Adrenal gland (tissue), 12 donors: ENCODE results near the gene RTTN. TPM values are rescaled to one million over a fixed set of nuclear protein-coding genes. Genes with fewer than 3 reads are reported as not detected.

Experiments used
- DNase-seq, 7 donors: peaks; one replicate each; pipeline ENCODE4 v3.0.0-alpha.2; 2019 to 2020
- H3K27ac ChIP-seq, 5 donors: fragments of 200-600 bp; sonication (generic) in 4 of 5; 1 replicate in 3 of 5; 2 replicates in 2 of 5; pipeline versions ENCODE4 v1.5.1 to v1.8.0; 2016 to 2020; ENCODE audit warnings: mild to moderate bottlenecking in 1 of 5
- H3K27me3 ChIP-seq: fragments of 200-600 bp; 2 replicates; pipeline ENCODE4 v1.8.0; 2021
- H3K36me3 ChIP-seq, 2 donors: fragments of 200-600 bp; replicated peaks in 1 of 2; 1 replicate in 1 of 2; 2 replicates in 1 of 2; pipeline versions ENCODE4 v1.5.1 to v1.8.0; 2018 to 2022
- H3K4me1 ChIP-seq, 2 donors: fragments of 200-600 bp; replicated peaks in 1 of 2; 1 replicate in 1 of 2; 2 replicates in 1 of 2; pipeline versions ENCODE4 v1.5.1 to v1.8.0; 2018 to 2021
- H3K4me3 ChIP-seq, 4 donors: fragments of 200-600 bp; sonication (generic) in 3 of 4; one replicate each; pipeline ENCODE4 v1.5.1; 2016 to 2018
- H3K9me3 ChIP-seq, 3 donors: fragments of 200-600 bp; sonication (generic) in 1 of 3; replicated peaks in 1 of 3; 1 replicate in 2 of 3; 2 replicates in 1 of 3; pipeline versions ENCODE4 v1.5.1 to v1.8.0; 2016 to 2021
- CTCF ChIP-seq, 6 experiments: fragments of 450-650 bp in 4 of 6; fragments of 200-600 bp in 2 of 6; sonication (generic) in 1 of 6; IDR thresholded peaks; 1 replicate in 5 of 6; 2 replicates in 1 of 6; pipeline versions ENCODE4 v1.5.1 to v1.8.0; 2016 to 2021; ENCODE audit warnings: antibody characterized with exemption in 6 of 6, mild to moderate bottlenecking in 2 of 6, moderate library complexity in 1 of 6
- POLR2A ChIP-seq, 2 donors: fragments of 450-650 bp; IDR thresholded peaks; one replicate each; pipeline ENCODE4 v1.6.1; 2017; ENCODE audit warnings: antibody characterized with exemption in 2 of 2, mild to moderate bottlenecking in 2 of 2, moderate library complexity in 1 of 2
- WGBS, 4 donors: extraction: QIAGEN DNeasy Blood & Tissue Kit in 2 of 4; methylation state at CpG; one replicate each; pipeline versions ENCODE4 v1.1.5 to v1.1.7; 2013 to 2017; 5-methylcytosine and 5-hydroxymethylcytosine counted together
- intact Hi-C, 2 donors: fragments of 100-400 bp; cut with DNase I; formaldehyde crosslinking; loops; one replicate each; pipeline versions ENCODE4 v1.14.1 to v1.15.0; 2022 to 2023
- polyA plus RNA-seq, 3 donors: library from polyadenylated mRNA; stranded (reverse); fragments of 200-250 nt in 2 of 3; fragments of 350-450 nt in 1 of 3; fragmentation: Illumina TruSeq in 1 of 3; extraction: RNeasy Lipid Tissue Mini Kit (QIAGEN cat#74804) in 1 of 3; gene quantifications; one replicate each; pipeline ENCODE4 v1.2.3, GENCODE V29; 2013 to 2014
- total RNA-seq, 9 donors: library from RNA; depleted of rRNA in 4 of 9; stranded (reverse); fragments of >200 nt in 4 of 9; fragments of 120-200 nt in 1 of 9; fragmentation: NEBNext Ultra II Directional in 1 of 9; extraction: Animal tissue kit (Norgen Biotek cat#: 25700) in 1 of 9; gene quantifications; one replicate each; pipeline versions ENCODE4 v1.1.0 to v1.2.4, GENCODE V29; 2013 to 2023
- donor health status: healthy with polysubstance abuse.
- donor health status: Bipolar disorder and iron deficiency.
- donor health status: DM: yes; HTN: yes; CAD: no.
- donor health status: DM: no; HTN: no; CAD: no.
- donor health status: DM: no; HTN: no; CAD: no.
- donor health status: DM: yes; HTN: yes; CAD: no.

Gene RTTN
- total and polyA plus RNA-seq, 12 donors, result 4.0 to 22.5 (median 7.5) TPM

GRCh38 chr18:70028734-70029133, 176.8 kb downstream of the RTTN start:
- no peaks in the 10 kb centered on the region for H3K9me3 ChIP-seq
- DNase-seq, result no peak
- no peaks in the 10 kb centered on the region for H3K36me3 ChIP-seq
- TF ChIP-seq POLR2A (IDR thresholded peaks at IDR 0.05), result no peak
- no peak for TF ChIP-seq CTCF (IDR thresholded peaks at IDR 0.05)
- no peak overlapping the region for H3K27ac ChIP-seq
- no peak overlapping the region for H3K4me3 ChIP-seq
- intact Hi-C loops, result no loop called here
- H3K27me3 ChIP-seq, result no peaks in the 10 kb centered on the region
- no peaks in the 10 kb centered on the region for H3K4me1 ChIP-seq
- WGBS, 4 donors, result 96 to 99% (median 97%) methylated on average over 3 of the region's 3 CpGs

GRCh38 chr18:70028084-70028483, 177.4 kb downstream of the RTTN start:
- no peaks in the 10 kb centered on the region for H3K36me3 ChIP-seq
- WGBS, 4 donors, result 86 to 97% (median 91%) methylated on average over 3 of the region's 3 CpGs
- no peaks in the 10 kb centered on the region for H3K27me3 ChIP-seq
- intact Hi-C loops, result no loop called here
- H3K27ac ChIP-seq, result no peak overlapping the region
- DNase-seq, result no peak
- TF ChIP-seq POLR2A (IDR thresholded peaks at IDR 0.05) (no peak), CTCF (IDR thresholded peaks at IDR 0.05) (no peak)
- H3K4me3 ChIP-seq, result no peak overlapping the region
- H3K4me1 ChIP-seq, result no peaks in the 10 kb centered on the region
- no peaks in the 10 kb centered on the region for H3K9me3 ChIP-seq

GRCh38 chr18:70025580-70025979, 179.9 kb downstream of the RTTN start:
- TF ChIP-seq POLR2A (IDR thresholded peaks at IDR 0.05), result no peak
- no peak for TF ChIP-seq CTCF (IDR thresholded peaks at IDR 0.05)

GRCh38 chr18:70024829-70025228, 180.7 kb downstream of the RTTN start:
- Histone ChIP-seq H3K36me3 (no peaks in the 10 kb centered on the region), H3K27me3 (no peaks in the 10 kb centered on the region), H3K4me3 (no peak overlapping the region), H3K9me3 (no peaks in the 10 kb centered on the region), H3K4me1 (no peaks in the 10 kb centered on the region), H3K27ac (no peak overlapping the region)
- WGBS, 4 donors, result 94 to 96% (median 96%) methylated on average over 3 of the region's 3 CpGs
- DNase-seq, result no peak
- TF ChIP-seq CTCF (IDR thresholded peaks at IDR 0.05) (no peak), POLR2A (IDR thresholded peaks at IDR 0.05) (no peak)
- intact Hi-C loops, result no loop called here

More at GRCh38 chr18:70025580-70025979, 179.9 kb downstream of the RTTN start:
- H3K4me1 ChIP-seq, result no peaks in the 10 kb centered on the region
- no peaks in the 10 kb centered on the region for H3K36me3 ChIP-seq
- intact Hi-C loops, result no loop called here
- DNase-seq, result no peak
- 50 to 69% (median 58%) methylated on average over 5 of the region's 5 CpGs for WGBS, 4 donors
- H3K9me3 ChIP-seq, result no peaks in the 10 kb centered on the region
- H3K27ac ChIP-seq, result no peak overlapping the region
- H3K4me3 ChIP-seq, result no peak overlapping the region
- H3K27me3 ChIP-seq, result no peaks in the 10 kb centered on the region
